HG02884 (cell line): ENCODE measurements around the gene TTC9B.

Source experiments
- ATAC-seq: cut with Tn5 transposase; IDR thresholded peaks from one replicate; pipeline ENCODE4 v1.9.1; 2021; ENCODE audit warnings: mild to moderate bottlenecking, moderate library complexity; ENCODE audit not compliant: unreplicated experiment

Gene TTC9B

DNA sequence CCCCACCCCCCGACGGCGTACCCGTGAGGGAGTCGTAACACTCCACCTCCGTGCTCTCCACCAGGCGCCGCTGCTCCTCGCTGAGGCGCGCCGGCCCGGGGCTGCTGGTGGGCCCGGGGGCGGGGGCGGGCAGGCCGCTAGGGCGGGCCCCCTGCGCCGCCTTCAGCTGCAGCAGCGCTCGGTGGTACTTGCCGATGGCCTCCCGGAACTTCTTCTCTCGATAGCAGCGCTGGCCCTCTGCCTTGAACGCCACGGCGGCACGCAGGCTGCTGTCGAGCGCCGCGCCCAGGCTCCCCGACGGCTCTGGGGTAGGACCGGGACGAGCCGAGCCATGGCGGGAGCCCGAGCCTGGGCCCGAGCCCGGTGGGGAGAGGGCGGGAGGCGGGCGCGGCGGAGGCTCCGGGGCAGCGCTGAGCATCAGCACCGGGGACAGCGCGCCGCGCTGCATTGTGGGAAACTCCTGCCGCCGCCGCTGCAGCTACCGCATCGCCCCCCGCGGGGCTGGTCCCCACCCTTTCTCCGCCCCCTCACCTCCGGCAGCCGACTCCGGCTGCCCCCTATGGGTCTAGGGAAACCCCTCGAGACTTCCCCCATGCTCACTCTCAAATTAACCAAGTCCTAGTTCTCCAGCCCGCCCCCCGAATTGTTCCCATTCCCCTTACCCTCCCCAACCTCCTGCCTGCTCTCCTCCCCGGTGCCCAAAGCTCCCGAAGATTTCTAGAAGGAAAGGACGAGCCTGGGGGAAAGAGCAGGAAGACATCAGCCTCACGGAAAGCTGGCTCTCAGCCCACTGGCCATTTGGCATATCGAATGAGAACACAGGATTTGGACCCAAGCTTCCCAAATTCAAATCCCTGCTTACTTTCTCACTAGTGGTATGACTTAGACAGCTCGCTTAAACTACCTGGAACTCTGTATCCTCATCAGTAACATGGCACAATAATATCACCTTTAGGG lies at the start of gene TTC9B:
TTC9B (minus strand) TSS at position 451 of the 957 bp plus-strand sequence; CDS start at position 448, 3 bp downstream.
- ATAC-seq = no peak

DNA sequence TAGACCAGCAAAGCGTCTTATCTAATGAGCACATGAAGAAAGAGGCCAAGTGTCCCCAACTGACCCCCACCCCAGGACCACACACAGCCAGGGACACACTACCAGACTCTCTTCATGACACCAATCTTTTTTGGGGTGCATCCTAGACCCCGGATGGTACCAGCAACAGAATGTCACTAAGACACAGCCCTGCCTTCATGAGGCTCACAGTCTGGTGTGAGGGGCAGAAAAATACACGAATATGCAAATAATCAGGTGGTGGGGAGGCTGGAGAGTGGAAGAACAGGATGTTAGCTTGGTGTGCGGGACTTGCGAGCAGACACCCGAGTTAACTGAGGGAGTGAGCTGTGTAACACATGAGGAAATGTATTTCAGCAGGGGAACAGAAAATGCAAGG lies 49.4 kb upstream of the TTC9B start:
- ATAC-seq = no peak

DNA sequence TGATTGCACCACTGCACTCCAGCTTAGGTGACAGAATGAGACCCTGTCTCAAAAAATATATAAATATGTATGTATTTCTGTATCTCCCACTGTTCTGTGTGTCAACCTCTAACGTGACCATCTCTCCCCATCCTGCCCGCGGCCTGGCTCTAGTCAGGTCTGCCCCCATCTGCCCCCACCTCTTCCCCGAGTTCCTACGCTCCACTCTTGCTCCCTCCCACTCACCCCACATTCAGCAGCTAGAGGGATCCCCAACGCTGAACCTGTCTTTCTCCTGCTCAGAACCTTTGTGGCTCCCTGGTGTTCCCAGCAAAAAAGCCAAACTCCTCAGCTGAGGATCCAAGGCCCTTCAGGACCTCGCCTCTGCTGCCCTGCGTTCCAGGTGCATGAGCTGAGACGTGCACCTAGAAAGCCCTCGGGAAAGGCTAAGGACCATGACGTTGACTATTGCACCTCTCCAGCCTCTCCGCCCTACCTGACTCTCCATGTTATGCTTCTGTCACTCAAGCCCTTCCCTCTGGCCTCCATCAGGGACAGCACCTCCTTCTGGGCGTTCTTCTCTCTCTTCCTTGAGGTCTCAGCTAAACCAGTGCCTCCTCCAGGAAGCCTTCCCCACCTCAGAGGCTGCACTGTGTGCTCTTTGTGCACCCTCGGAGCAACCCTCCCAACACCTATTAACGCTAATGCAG lies 48.9 kb upstream of the TTC9B start:
- ATAC-seq = no peak

DNA sequence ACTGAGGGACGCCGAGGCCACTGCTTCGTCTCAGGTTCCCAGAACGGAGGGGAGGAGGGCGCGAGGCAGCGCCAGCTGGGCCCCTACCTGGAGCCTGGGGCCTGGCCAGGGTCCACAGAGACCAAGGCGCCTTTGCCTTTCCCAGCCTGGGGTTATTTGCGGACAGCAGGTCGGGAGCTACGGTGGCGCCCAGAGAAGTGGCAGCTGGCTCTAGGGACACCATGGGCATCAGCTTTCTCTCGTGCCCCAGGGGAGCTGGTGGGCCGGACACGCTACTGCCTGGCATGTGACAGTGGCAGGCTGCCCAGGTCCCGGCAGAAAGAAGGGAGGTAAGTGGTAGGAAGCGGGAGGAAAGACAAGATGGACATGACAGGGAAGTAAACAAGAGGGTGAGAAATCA lies 47.9 kb upstream of the TTC9B start:
- no peak for ATAC-seq

DNA sequence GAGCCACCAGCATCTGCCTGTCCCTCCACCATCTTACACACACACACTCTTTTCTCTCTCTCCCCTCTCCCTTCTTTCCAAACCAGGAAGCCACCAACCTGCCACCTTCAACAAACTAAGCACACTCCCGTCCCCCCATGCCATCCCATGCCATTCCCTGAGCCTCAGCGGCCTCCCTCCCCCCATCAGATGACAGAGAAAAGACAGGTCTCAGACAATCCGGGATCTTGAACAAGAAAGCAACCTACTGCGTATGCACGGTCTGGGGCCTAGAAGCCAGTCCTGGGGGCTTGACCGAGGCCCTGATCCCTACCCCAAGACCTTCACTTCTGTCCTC lies 47.5 kb upstream of the TTC9B start:
- ATAC-seq = no peak

DNA sequence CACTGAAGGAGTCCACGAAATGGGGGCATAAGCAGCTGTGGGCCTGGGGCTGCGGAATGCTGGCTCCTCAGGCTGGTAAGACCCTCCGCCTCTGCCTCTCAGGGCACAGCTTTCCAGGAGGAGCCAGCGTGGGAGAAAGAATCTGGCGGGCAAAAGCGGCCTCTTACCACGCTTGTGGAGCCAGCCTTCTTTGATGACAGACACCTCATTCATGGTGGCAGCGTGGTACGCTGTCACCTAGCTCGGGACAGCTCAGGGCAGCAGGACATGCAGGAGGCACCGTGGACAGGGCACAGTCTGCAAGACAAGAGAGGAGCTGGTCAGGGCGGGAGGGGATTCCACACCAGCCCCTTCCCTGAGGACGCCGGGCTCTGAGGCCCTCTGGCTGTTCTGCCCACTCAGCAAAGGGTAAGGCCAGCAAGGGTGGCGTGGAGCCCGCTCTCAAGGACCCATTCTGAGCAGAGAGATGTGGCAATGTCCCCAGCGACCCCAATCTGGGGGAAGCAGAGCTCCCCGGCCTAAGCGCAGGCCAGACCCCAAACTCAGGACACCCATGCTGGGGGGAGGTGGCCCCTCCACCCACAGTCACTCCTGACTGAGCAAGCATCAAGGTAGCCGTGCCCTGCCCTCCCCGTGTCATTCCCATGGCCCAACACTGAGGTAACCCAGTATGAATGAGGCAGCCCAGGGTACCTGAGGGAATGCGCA lies 47.0 kb upstream of the TTC9B start:
- no peak for ATAC-seq

DNA sequence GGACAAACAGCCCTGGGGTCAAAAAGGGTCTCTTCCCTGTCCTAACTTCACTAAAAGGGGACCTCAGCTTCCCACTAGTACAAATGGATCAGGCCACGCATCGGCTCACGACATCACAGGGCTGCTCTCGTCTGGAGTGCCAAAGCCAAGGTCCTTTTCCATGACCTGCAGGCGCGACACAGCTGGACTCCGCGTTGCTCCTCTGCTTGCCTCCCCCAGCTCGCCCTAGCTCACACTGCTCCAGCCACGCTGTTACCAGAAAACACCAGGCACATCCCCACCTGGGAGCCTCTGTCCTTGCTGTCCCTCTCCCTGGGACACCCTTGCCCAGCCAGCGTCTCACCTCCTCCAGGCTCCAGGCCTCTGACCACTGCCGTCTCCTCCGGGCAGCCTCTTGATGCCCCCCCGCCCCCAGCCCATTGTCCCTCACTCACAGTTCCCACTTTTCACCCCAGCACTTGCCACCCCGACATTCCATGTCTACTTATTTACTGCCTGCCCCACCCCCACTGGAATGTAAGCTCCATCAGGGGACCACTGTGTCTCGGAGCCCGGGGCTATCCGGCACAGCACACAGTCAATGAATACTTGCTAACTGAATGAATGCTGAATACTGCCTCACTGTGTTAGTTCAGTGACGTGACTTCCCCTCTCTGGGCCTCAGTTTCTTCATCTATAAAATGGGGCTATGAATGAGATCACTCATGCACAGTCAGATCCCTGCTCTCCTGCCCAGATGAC lies 46.3 kb upstream of the TTC9B start:
- no peak for ATAC-seq

DNA sequence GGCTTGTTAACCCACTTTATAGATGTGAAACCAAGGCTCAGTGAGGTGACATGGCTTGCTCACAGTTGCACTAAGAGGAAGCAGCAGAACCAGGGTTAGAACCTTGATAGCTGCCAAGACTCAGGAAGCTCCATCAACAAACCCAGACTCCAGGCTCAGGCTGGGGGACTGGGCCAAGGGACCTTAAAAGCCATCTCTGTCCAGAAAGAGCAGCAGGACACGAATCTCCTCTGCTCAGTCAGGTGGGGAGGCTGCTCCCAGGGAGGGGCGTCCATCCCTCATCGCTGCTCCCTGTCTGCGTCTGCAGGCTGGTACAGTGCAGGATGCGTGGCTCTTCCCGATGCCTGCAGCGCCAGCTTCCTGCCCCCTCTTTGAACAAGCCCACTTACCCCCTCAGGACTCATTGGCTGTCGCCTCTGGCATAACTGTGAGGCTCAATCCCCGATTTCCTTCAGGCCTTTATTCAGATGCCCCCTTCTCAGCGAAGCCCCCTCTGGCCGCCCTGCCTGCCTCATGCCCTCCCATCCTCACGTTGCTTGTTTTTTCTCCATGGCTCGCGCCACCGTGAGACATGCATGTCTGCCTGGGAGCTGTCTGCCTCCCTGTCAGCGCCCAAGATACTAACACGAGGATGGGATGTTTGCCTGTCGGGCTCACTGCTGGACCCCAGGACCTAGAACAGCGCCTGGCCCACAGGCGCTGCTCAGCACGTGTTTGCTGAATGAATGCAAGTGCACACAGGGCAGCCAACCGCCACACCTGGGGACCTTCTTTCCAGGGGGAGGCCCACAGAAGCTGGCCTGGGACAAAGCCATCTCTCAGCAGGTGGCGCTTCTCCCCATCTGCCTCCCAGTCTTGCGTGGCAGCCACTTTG lies 45.5 kb upstream of the TTC9B start:
- no peak for ATAC-seq

DNA sequence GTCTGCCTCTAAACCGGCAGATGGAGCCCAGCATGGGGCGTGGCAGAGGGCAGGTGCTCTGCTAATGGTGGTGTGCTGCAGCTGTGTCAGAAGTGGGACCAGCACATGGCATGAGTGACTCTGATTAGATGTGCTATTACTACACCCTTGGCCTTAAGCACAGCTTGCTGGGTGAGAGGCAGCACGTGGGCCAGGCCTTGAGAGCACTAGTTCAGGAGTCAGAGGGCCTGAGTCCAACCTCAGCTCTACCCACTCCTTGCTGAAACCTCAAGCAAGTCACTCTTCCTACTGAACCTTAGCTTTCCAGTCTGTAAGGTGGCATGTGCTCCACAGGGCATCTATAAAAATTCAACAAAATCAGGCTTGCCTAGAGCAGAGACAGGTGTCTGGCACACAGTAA lies 44.2 kb upstream of the TTC9B start:
- ATAC-seq = no peak

DNA sequence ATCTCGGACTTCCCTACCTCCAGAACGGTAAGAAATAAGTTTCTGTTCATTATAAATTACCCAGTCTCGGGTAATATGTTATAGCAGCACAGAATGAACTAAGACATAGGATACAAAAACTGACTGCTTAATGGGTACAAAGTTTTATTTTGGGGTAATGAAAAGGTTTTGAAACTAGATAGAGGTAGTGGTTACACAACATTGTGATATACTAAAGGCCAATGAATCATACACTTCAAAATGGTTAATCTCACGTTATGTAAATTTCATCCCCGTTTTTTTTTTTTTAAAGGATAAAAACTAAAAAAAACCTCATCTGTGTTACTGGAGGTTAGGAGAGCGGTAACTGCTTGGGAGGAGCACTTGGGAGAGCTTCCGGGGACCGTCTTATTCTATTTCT lies 43.4 kb upstream of the TTC9B start:
- ATAC-seq = no peak

DNA sequence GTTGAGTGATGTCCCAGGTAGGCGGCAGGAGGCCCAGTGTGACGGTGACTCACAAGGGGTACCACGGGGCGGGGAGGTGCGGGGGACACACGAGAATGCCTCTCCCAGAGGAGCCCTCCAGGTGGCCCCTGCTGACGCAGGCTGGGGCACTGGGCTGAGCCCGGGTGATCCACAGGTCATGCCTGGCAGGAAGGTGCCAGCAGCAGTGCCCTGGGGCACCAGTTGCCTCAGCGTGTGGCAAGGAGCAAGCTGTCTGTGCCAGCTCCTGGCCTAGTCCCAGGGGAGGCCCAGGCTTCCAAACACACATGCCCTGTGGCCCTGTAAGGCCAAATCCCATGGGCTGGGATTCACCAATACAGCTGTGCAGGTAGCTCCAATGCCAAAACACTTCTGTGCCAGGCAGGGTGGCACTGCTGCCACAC lies 38.9 kb upstream of the TTC9B start:
- no peak for ATAC-seq

DNA sequence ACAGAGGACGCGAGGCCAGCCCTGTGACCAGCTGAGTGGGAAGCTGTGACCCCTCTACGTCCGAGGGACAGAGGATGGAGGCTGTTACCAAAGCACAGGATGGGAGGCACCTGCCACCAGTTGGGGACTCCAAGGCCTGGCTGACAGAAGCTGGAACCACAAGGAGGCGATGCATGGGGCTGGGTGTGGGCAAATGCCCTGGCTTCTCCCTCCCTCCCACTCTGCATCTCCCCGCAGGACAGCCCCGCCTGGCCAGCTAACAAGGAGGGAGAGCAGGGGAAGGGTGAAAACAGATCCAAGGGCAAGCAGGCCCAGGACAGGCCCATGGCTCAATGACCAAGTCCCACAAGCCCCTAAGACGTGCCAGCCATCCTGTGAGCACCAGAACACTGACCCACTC lies 38.3 kb upstream of the TTC9B start:
- ATAC-seq = no peak

DNA sequence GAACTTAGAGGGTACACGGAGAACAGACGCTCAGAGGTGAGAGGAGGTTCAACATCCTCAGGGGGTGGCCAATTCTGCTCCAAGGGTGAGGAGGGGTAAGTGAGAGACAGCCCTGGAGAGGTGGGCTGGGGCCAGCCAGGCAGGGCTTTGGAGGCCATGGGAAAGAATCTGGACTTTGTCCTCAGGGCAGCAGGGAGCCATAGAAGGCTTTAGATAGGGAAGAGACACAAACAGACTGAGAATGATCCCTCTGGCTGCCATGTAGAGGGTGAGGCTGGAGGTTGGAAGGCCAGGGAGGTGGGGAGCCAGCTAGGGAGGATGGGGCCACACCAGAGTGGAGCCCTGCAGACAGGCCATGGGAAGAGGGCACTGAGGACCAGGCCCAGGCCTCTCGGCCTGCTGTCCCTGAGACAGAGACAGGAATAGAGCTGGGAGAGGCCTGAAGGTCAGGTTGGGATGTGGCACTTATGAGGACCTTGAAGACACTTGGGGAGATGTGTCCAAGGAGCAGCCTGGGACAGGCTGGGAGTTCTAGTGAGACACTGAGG lies 37.5 kb upstream of the TTC9B start:
- ATAC-seq = no peak

DNA sequence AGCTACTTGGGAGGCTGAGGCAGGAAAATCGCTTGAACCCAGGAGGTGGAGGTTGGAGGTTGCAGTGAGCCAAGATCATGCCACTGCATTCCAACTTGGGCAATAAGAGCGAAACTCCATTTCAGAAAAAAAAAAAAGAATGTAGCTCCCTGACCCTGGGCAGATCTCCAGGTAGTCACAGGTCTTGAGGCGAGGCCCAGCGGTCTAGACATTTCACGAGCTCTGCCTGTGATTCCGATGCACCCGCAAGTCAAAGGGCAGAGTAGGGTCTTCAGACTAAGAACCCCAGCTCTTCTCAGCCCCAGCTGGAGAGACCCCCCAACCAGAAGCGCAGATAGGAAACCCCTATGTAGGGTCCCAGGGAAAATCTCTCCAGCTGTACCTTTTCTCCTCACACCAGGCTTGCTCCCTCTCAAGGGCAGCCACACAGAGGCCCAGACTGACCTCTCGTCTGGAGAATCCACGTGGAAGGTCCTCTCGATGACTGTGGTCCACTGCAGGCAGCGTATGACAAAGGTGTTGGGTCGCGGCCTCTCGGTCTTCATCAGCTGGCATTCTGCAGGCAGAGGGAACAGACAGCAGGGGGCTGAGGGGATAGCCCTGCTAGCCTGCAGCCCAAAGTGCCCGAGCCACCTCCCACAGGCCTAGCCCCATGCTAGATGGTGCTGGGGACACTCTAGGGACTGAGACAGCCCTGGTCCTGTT lies 36.7 kb upstream of the TTC9B start:
- no peak for ATAC-seq

DNA sequence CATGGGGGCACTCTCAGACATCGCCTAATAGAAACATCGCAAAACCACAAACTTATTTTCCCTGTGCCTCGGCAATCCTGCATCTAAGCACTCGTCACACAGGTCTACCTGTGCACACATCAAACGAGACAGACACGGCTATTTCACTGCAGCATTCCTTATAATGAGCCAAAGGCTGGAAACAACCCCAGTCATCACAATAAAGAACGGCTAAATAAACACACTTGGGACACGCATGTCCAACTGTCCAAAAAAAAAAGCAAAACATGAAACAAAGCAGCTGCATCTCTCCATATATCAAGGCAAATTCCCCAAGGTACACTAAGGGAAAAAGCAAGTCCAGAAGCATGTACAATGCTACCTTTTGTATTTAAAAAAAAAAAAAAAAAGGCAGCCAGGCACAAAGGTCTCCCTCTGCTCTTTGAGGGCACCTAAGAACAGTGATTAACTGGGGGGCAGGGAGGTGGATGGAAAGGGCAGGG lies 35.5 kb upstream of the TTC9B start:
- ATAC-seq = no peak

DNA sequence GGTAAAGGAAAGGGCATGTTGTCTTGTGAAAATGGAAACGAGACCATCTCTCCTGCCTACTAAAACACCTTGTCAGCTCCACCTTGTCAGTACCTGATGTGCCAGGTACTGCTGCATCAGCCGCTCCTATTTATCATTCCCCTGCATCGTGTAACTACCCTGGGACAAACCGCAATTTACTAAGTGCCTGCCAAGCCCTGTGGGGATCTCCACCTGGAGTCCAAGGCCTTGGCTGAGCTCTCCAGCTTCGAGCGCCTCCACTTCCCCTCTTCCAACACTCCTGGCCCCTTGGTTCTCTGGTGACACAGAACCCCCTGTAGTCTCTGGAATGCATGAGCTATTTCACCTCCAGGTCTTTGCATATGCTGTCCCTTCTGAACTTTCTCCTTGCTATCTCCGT lies 34.2 kb upstream of the TTC9B start:
- no peak for ATAC-seq

DNA sequence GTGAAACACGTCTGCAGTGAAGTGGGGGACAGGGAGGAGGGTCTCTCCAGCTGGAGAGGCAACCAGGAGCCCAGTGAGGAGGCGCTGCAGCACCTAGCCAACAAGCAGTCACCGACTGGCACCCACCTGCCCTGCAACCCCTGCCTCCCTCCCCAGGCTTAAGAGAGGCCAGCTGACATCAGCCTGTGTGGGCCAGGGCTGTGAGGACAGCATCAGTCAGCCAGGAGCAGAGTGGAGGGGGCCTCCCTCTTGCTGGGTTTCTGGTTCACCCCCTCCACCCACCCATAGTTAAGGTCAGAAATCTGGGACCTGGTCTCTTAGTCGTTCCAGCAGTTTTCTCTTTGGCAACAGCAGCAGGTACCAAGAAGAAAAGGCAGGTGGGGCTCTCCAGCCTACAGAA lies 33.8 kb upstream of the TTC9B start:
- no peak for ATAC-seq

DNA sequence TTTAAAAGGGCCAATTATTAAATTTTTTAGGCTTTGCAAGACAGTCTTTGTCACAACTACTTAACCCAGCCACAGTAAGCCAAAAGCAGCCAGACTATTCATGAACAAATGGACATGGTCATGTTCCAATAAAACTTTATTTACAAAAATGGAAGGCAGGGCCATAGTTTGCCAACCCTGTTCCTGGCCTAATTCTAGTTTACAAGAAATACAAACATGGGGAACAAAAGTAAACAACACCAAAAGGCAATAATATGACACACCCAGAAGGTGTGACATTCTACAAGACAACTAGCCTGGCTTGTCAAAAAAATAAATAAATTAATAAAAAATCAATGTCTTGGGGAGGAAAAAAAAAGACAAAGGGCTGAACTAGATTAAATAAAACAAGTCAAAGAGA lies 33.1 kb upstream of the TTC9B start:
- ATAC-seq = no peak

DNA sequence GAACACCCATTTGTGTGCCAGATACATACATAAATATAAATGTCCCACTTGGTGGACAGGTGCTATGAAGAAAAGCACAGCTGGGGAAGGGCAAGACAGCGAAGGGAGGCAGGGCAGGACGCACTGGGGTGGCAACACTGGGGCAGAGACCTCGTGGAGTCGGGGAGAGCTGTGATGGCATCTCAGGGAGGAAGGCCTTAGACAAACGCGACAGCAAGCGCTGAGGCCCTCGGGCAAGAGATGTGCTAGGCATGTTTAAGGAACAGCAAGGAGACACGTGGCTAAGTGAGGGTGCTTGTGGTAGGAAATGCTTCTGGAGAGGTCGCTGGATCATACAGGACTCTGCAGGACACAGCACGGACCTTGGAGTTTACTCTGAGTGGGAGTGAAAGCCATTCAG lies 31.6 kb upstream of the TTC9B start:
- ATAC-seq = no peak
